ENCODE results near the gene AP4B1. TPM values are rescaled to one million over a fixed set of nuclear protein-coding genes. Genes with fewer than 3 reads are reported as not detected.
A peak's percentile ranks its signal among the peaks of the same experiment; 100 is the strongest.

Gene AP4B1
- total RNA-seq, 6 experiments from 2014 or later, result 6.0 to 9.0 (median 7.0) TPM

- H3K27me3 ChIP-seq, result no peaks in the 10 kb centered on the region
- H3K27ac ChIP-seq, result peak overlapping the region in 1 of 3 donors; percentile 7
- no peak for ATAC-seq
- no peak for DNase-seq
- no peaks in the 10 kb centered on the region for H3K36me3 ChIP-seq
- 46% methylated on average over 5 of the region's 5 CpGs for WGBS (ENCODE audit: insufficient coverage, low coverage, low lambda C conversion rate, missing lambda C conversion rate)
- no peaks in the 10 kb centered on the region for H3K9me3 ChIP-seq
- peaks cover 0 to 36% (median 17%) of the 10 kb centered on the region in 4 donors for H3K4me1 ChIP-seq
- no peak overlapping the region for H3K4me3 ChIP-seq
- intact Hi-C loops (cut with DNase I), result no loop called here
- no peak for TF ChIP-seq POLR2A (IDR thresholded peaks at IDR 0.05)
- TF ChIP-seq CTCF (IDR thresholded peaks at IDR 0.05), result no peak
Measured at GRCh38 chr1:113934511-113935055, 30.0 kb upstream of the AP4B1 start.

- intact Hi-C loops (cut with DNase I), result no loop called here
- peaks cover 0 to 36% (median 17%) of the 10 kb centered on the region in 4 donors for H3K4me1 ChIP-seq
- no peak overlapping the region for H3K4me3 ChIP-seq
- no peaks in the 10 kb centered on the region for H3K27me3 ChIP-seq
- no peaks in the 10 kb centered on the region for H3K9me3 ChIP-seq
- H3K36me3 ChIP-seq, result no peaks in the 10 kb centered on the region
- DNase-seq (no peak), ATAC-seq (no peak)
- peak overlapping the region in 1 of 3 donors; percentile 7 for H3K27ac ChIP-seq
- TF ChIP-seq POLR2A (IDR thresholded peaks at IDR 0.05) (no peak), CTCF (IDR thresholded peaks at IDR 0.05) (no peak)
Measured at GRCh38 chr1:113934006-113934405, 29.4 kb upstream of the AP4B1 start.

- 13% methylated on average over 3 of the region's 3 CpGs for WGBS (ENCODE audit: insufficient coverage, low coverage, low lambda C conversion rate, missing lambda C conversion rate)
- ATAC-seq, result no peak
Measured at GRCh38 chr1:113931451-113931851, 26.9 kb upstream of the AP4B1 start.

GRCh38 chr1:113930499-113931161 lies 26.0 kb upstream of the AP4B1 start:
- H3K36me3 ChIP-seq, result no peaks in the 10 kb centered on the region
- H3K27me3 ChIP-seq, result no peaks in the 10 kb centered on the region
- peak in 1 of 4 donors; percentile 2 for ATAC-seq
- H3K27ac ChIP-seq, result peak overlapping the region; percentile 88 to 96 (median 92)
- TF ChIP-seq CTCF (IDR thresholded peaks at IDR 0.05), result no peak
- TF ChIP-seq POLR2A (IDR thresholded peaks at IDR 0.05), result no peak
- peak overlapping the region; percentile 65 to 94 (median 92) for H3K4me3 ChIP-seq
- intact Hi-C loops (cut with DNase I), result no loop called here
- H3K9me3 ChIP-seq, result no peaks in the 10 kb centered on the region
- DNase-seq, result no peak
- peaks cover 0 to 42% (median 21%) of the 10 kb centered on the region in 4 donors for H3K4me1 ChIP-seq
- under 1% methylated on average over 8 of the region's 8 CpGs for WGBS (ENCODE audit: insufficient coverage, low coverage, low lambda C conversion rate, missing lambda C conversion rate)

More at GRCh38 chr1:113931451-113931851, 26.9 kb upstream of the AP4B1 start:
- Histone ChIP-seq H3K9me3 (no peaks in the 10 kb centered on the region), H3K36me3 (no peaks in the 10 kb centered on the region), H3K27me3 (no peaks in the 10 kb centered on the region), H3K4me1 (peaks cover 0 to 42% (median 21%) of the 10 kb centered on the region in 4 donors), H3K4me3 (no peak overlapping the region), H3K27ac (peak overlapping the region in 1 of 3 donors; percentile 96)
- intact Hi-C loops (cut with DNase I), result no loop called here
- no peak for DNase-seq
- TF ChIP-seq POLR2A (IDR thresholded peaks at IDR 0.05), result no peak
- no peak for TF ChIP-seq CTCF (IDR thresholded peaks at IDR 0.05)

Data from right lobe of liver (tissue), 6 donors.